Smooth muscle cell (in vitro differentiated cells): ENCODE data around the gene FBLIM1. TPM values are rescaled to one million over a fixed set of nuclear protein-coding genes. Genes with fewer than 3 reads are reported as not detected.

Experiments
- DNase-seq: peaks from one replicate; lab custom pipeline; 2025; ENCODE audit not compliant: unreplicated experiment; lab: John Stamatoyannopoulos, UW
- H2AFZ ChIP-seq: fragments of 200-600 bp; sonication (generic); 2 replicates; pipeline ENCODE4 v1.6.0; 2016; ENCODE audit warnings: antibody characterized with exemption, low read depth, mild to moderate bottlenecking
- H3F3A ChIP-seq: fragments of 200-600 bp; sonication (generic); 2 replicates; pipeline ENCODE4 v1.6.0; 2017; ENCODE audit warnings: antibody characterized with exemption, low read depth
- H3K27ac ChIP-seq: fragments of 200-600 bp; sonication (generic); 2 replicates; pipeline ENCODE4 v1.5.1; 2016; ENCODE audit warnings: low read depth, mild to moderate bottlenecking
- H3K27me3 ChIP-seq: fragments of 200-600 bp; sonication (generic); 2 replicates; pipeline ENCODE4 v1.6.1; 2016; ENCODE audit warnings: low read depth, mild to moderate bottlenecking
- H3K36me3 ChIP-seq: fragments of 200-600 bp; sonication (generic); 2 replicates; pipeline ENCODE4 v1.5.1; 2016; ENCODE audit warnings: low read depth
- H3K4me1 ChIP-seq: fragments of 200-600 bp; sonication (generic); 2 replicates; pipeline ENCODE4 v1.5.1; 2016; ENCODE audit warnings: low read depth
- H3K4me2 ChIP-seq: fragments of 200-600 bp; sonication (generic); 2 replicates; pipeline ENCODE4 v1.6.0; 2016; ENCODE audit warnings: mild to moderate bottlenecking
- H3K4me3 ChIP-seq: fragments of 200-600 bp; sonication (generic); 2 replicates; pipeline ENCODE4 v1.5.1; 2016; ENCODE audit warnings: mild to moderate bottlenecking
- H3K79me2 ChIP-seq: fragments of 200-600 bp; sonication (generic); 2 replicates; pipeline ENCODE4 v1.6.0; 2016; ENCODE audit warnings: low read depth, mild to moderate bottlenecking
- H3K9ac ChIP-seq: fragments of 200-600 bp; sonication (generic); 2 replicates; pipeline ENCODE4 v1.6.0; 2016; ENCODE audit warnings: low read depth
- H3K9me3 ChIP-seq: fragments of 200-600 bp; sonication (generic); replicated peaks from 2 replicates; pipeline ENCODE4 v1.5.1; 2016; ENCODE audit warnings: low read depth
- H4K20me1 ChIP-seq: fragments of 200-600 bp; sonication (generic); 2 replicates; pipeline ENCODE4 v1.6.0; 2016; ENCODE audit warnings: low read depth
- WGBS: methylation state at CpG from one replicate; pipeline ENCODE4 v1.1.7; 2016; ENCODE audit warnings: low lambda C conversion rate; 5-methylcytosine and 5-hydroxymethylcytosine counted together
- polyA plus RNA-seq: library from polyadenylated mRNA; unstranded; fragments of >200 nt; fragmentation: Nextera tagmentation; extraction: Ambion mirVana; gene quantifications from 2 replicates; pipeline ENCODE4 v1.2.1, GENCODE V29; 2016
- total RNA-seq: library from RNA; depleted of rRNA; stranded (reverse); fragments of >200 nt; gene quantifications from 2 replicates; pipeline ENCODE4 v1.2.3, GENCODE V29; 2014
- TF ChIP-seq, protein P1 (sequence below): fragments of 200-600 bp; sonication (generic); IDR thresholded peaks from 2 replicates; pipeline ENCODE4 v1.5.1; 2017; ENCODE audit warnings: borderline replicate concordance, mild to moderate bottlenecking, antibody characterized with exemption; ENCODE audit not compliant: insufficient read depth, poor library complexity, severe bottlenecking

FBLIM1 gene
- total and polyA plus RNA-seq, 2 experiments from 2014 or later = 36.7 to 50.8 TPM

DNA sequence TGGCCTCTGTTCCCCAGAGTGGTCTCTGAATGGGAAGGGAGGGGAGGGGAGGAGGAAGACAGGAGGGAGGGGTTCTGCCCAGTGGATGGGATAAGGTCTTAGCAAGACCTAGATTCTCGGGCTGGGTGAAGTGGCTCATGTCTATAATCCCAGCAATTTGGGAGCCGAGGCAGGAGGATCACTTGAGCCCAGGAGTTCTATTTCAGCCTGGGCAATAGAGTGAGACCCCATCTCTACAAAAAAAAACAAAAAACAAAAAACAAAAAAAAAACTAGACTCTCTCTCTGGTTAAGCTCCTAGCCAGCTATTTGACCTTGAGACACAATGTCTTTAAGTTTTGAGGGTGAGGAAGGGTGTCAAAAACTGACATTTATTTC, 37.5 kb downstream of the FBLIM1 start:
- Histone ChIP-seq H3K4me1 (peaks cover 14% of the 10 kb centered on the region), H2AFZ (no peak overlapping the region), H3K27me3 (no peaks in the 10 kb centered on the region), H4K20me1 (no peaks in the 10 kb centered on the region), H3F3A (peaks cover 27% of the 10 kb centered on the region), H3K79me2 (no peaks in the 10 kb centered on the region), H3K4me3 (no peak overlapping the region), H3K4me2 (peak overlapping the region; percentile 45), H3K9me3 (no peaks in the 10 kb centered on the region), H3K27ac (peak overlapping the region; percentile 96), H3K36me3 (no peaks in the 10 kb centered on the region), H3K9ac (peak overlapping the region; percentile 80)
- WGBS = 81% methylated on average over 2 of the region's 2 CpGs
- no peak for DNase-seq
- TF ChIP-seq, protein P1, sequence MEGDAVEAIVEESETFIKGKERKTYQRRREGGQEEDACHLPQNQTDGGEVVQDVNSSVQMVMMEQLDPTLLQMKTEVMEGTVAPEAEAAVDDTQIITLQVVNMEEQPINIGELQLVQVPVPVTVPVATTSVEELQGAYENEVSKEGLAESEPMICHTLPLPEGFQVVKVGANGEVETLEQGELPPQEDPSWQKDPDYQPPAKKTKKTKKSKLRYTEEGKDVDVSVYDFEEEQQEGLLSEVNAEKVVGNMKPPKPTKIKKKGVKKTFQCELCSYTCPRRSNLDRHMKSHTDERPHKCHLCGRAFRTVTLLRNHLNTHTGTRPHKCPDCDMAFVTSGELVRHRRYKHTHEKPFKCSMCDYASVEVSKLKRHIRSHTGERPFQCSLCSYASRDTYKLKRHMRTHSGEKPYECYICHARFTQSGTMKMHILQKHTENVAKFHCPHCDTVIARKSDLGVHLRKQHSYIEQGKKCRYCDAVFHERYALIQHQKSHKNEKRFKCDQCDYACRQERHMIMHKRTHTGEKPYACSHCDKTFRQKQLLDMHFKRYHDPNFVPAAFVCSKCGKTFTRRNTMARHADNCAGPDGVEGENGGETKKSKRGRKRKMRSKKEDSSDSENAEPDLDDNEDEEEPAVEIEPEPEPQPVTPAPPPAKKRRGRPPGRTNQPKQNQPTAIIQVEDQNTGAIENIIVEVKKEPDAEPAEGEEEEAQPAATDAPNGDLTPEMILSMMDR = no peak

DNA sequence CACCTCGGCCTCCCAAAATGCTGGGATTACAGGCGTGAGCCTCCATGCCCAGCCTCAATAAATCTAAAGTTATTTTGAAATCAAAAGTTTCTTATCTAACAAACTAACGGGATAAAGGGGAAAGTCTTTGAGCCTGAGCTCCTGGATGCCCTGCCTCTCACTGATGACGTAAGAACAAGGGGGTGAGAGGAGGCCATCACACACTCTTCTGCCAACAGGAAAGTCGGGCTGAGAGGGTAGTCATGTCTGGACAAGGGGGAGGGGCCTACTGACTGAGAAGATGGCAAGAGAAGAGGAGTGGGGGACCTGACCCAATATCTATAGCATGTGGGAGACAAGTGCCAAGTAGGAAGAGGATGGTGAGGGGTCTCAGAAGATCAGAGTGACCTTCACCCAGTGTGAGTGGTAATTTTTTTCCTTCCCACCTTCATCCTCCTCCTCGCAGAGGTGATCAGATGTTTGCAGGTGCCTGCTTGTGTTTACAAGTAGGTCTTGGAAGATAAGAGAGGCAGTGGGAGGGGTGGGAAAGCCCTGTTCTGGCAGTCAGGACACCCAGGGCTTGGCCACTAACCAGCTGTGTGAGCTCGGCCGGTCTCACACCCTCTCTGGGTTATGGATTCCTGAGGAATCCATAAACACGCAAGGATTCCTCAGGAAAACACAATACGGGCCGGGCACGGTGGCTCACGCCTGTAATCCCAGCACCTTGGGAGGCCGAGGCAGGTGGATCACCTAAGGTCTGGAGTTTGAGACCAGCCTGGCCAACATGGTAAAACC, 39.2 kb downstream of the FBLIM1 start:
- Histone ChIP-seq H3F3A (peaks cover 27% of the 10 kb centered on the region), H3K27me3 (no peaks in the 10 kb centered on the region), H3K79me2 (no peaks in the 10 kb centered on the region), H4K20me1 (no peaks in the 10 kb centered on the region), H3K4me3 (no peak overlapping the region), H3K9me3 (no peaks in the 10 kb centered on the region), H2AFZ (no peak overlapping the region), H3K36me3 (no peaks in the 10 kb centered on the region), H3K27ac (peak overlapping the region; percentile 96), H3K4me2 (no peak overlapping the region), H3K4me1 (peaks cover 14% of the 10 kb centered on the region), H3K9ac (peak overlapping the region; percentile 55)
- DNase-seq = no peak
- 84% methylated on average over 14 of the region's 14 CpGs for WGBS
- TF ChIP-seq, protein P1 = no peak

DNA sequence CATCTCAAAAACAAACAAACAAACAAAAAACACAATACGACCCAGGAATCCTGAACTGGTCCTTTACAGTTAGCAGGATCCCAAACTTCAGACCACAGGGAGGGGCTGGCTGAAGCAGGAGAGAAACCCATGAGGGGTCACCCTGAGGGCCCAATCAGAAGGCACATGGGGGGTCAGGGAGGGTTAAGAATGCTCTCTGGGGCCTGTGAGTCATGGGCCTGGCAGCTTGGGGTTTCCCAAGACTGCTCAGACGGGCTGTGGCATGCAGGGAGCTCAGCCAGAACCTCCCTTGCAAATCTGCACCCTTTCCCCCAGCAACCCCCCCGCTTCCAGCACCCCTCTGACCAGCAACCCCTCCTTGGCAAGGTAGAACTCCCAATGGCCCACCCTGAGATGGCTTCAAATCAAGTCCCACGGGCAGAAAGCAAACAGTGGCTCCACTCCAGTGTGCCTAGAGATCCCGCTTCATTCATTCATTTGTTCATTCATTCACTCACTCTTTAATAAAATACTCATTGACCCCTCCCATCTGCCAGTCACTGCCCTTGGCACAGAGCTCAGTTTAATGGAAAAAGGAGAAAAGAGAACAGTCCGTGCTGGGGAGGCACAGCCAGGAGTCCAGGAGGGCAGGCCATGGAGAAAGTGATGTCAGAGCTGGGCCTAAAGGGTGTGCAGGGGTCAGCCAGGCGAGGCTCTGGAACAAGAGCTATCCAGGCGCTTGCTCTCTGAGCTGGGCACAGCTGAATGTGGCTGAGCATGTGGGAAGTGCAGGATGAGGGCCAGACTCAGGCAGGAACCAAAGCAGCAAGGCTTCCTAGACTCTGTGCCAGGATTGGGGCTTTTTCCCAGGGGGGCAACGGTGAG, 40.6 kb downstream of the FBLIM1 start:
- H3K4me3 ChIP-seq = no peak overlapping the region
- H4K20me1 ChIP-seq = no peaks in the 10 kb centered on the region
- H3K27ac ChIP-seq = peak overlapping the region; percentile 96
- H3K36me3 ChIP-seq = no peaks in the 10 kb centered on the region
- no peak overlapping the region for H2AFZ ChIP-seq
- peak overlapping the region; percentile 49 for H3K4me2 ChIP-seq
- no peaks in the 10 kb centered on the region for H3K9me3 ChIP-seq
- peak; percentile 30 for DNase-seq
- 51% methylated on average over 8 of the region's 9 CpGs for WGBS
- peaks cover 25% of the 10 kb centered on the region for H3F3A ChIP-seq
- H3K9ac ChIP-seq = peak overlapping the region; percentile 85
- H3K27me3 ChIP-seq = no peaks in the 10 kb centered on the region
- H3K79me2 ChIP-seq = no peaks in the 10 kb centered on the region
- TF ChIP-seq, protein P1 = no peak
- peaks cover 14% of the 10 kb centered on the region for H3K4me1 ChIP-seq
